Dermis blood vessel endothelial cell (primary cell): ENCODE results near the gene MIS18BP1. TPM values are rescaled to one million over a fixed set of nuclear protein-coding genes. Genes with fewer than 3 reads are reported as not detected.
"Not testable (repeated sequence)": the region's sequence is repeated elsewhere in the genome, so short reads cannot be mapped to it uniquely, and the experiment has no call there.

ENCODE experiments used
- DNase-seq: peaks from one replicate; pipeline ENCODE4 v3.0.0; 2010
- total RNA-seq: library from RNA; depleted of rRNA; stranded (reverse); fragments of >200 nt; gene quantifications from 2 replicates; pipeline ENCODE4 v1.2.3, GENCODE V29; 2014

MIS18BP1 gene
- total RNA-seq, result 42.9 and 65.5 TPM in 2 replicates

DNA sequence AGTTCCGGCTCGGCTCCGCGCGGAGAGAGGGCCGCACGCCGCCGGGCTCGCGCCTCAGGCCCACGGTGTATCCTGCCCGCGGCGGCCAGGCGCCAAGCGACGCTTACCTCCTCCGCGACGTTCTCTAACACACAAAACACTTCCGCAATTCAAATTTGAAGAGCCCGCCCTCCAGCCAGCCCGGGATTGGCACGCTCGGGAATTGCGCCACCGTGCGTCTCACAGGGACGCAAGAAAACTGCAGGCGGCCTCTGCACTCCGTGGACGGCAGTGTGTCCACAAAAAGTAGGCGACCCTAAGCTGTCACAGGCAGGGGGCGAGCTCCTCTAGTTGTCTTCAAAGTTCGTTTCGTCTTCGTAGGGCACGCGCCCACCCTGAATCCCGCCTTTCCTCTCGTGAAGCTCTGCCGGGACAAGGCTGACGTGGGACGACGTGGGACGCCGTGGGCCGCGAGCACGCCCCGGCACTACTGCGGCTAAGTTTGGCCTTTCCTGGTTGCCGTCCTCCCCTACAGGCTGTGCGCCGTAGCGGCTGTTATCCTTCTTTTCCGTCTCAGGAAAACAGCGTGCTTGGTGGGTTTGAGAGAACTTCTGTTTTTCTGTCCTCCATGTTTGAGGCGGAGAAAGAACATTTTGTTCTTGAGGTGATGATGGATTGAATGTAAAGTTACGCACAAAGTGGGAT, at the start of gene MIS18BP1:
Gene MIS18BP1, minus strand, starts transcription at position 133 of the 684 bp plus-strand sequence. CDS start 5,916 bp downstream, outside the sequence.
- DNase-seq, result peak; percentile 98

DNA sequence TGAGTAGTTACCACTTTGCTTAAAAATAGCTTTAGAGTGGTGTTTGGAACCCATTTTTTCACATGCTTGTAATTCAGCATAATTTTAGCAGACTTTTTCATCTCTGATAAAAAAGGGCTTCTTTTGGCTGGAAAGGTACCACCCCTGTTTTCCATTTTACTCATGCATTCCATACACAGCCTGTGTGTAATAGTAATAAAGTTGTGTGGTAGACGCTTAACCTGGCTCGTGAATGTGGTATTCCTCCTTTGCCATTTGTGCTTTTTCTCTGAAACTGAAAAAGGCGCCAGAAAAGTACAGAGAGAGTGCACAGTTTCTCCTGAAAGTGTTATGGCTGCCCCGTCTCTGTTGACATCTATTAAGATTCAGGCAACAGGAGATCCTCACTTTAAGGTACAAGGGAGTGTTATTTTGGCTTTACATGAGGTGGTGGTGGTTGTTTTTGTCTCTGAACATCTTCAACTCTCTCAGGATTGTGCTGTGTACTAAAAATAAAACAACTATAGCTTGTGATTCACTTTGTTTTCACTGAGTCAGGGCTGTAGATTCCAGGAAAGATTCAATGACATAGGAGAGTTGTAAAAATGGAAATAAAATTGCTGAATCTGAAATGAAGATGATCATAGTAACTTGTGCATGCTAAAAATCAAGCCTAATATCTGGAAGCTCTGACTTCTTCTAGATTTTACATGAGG, 45.6 kb upstream of the MIS18BP1 start:
- no peak for DNase-seq

DNA sequence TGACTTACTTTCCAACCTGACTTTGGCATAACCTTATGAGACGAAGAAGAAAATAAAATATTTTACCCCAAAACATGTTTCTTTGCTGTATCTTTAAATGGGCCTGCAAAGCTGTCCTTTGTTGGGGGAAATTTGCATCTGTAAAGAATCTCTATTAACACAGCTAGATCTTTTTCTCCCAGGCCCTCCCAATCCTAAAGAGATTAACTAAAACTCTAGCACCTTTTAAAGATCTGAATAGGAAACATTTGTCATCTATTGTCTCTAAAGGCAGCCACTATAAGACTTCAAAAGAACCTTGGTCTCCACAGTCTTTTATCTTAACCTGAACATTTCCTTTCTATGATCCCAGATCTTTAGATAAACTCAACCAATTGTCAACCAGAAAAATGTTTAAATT, 41.8 kb upstream of the MIS18BP1 start:
- not testable (repeated sequence) for DNase-seq

DNA sequence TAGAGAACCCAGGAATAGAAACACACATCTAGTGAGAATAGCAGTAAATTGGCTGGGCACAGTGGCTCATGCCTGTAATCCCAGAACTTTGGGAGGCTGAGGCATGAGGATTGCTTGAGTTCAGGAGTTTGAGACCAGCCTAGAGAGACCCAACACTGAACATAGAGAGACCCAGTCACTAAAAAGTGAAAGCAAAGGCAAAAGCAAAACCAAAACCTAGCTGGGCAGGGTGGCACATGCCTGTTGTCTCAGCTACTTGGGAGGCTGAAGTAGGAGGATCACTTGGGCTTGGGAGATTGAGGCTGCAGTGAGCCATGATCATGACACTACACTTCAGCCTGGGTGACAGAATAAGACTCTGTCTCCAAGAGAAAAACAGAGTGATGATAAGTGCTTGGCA, 37.5 kb upstream of the MIS18BP1 start:
- DNase-seq, result no peak

DNA sequence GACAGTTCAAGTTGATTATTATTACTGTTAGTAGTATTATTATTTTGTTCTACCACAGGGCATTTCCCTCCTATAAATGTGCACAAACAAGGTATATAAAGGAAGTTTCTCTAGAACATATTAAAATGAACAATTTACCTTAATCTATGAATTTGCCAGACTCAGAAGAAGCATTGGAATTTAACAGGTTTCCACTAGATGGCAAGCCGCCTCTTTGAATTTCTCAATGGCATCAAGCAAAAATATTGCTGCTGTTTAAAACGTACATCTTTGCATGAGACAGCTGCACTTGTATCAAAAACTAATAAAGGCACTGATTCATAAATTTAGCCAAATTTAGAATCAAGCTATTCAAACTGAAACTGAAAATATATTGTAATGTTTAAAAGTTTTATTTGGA, 34.6 kb upstream of the MIS18BP1 start:
- DNase-seq, result no peak

DNA sequence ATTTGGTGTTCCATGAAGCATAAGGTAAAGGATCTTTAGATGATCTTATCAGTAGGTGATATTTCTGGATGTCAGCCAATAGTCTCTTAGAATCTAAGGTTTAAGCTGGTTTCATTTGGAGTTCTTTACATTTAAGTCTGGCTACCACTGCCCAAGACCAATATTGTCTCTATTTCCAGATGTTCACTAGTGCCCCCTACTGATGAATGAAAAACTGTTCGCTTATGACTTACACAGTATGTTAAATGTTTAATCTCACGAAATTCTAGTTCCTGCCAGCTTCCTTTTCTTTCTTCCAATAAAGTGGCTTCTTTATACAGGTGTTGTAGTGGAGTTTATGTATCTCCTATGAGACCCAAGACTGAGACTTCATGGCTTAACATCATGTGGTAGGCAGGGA, 31.8 kb upstream of the MIS18BP1 start:
- DNase-seq, result no peak

DNA sequence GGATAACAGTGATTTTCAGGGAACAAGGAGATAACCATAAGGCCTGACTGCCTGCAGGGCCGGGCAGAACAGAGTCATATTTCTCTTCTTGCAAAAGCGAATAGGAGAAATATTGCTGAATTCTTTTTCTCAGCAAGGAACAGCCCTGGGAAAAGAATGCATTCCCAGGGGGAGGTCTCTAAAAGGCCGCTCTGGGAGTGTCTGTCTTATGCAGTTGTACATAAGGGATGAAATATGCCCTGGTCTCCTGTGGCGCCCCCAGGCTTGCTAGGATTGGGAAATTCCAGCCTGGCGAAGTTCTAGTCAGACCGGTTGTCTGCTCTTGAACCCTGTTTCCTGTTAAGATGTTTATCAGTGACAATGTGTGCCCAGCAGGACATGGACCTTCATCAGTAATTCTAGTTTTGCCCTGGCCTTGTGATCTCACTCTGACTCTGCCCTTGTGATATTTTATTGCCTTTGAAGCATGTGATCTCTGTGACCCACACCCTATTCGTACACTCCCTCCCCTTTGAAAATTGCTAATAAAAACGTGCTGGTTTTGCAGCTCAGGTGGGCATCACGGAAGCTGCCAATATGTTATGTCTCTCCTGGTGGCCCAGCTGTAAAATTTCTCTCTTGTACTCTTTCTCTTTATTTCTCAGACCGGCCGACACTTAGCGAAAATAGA, 28.9 kb upstream of the MIS18BP1 start:
- DNase-seq, result not testable (repeated sequence)

DNA sequence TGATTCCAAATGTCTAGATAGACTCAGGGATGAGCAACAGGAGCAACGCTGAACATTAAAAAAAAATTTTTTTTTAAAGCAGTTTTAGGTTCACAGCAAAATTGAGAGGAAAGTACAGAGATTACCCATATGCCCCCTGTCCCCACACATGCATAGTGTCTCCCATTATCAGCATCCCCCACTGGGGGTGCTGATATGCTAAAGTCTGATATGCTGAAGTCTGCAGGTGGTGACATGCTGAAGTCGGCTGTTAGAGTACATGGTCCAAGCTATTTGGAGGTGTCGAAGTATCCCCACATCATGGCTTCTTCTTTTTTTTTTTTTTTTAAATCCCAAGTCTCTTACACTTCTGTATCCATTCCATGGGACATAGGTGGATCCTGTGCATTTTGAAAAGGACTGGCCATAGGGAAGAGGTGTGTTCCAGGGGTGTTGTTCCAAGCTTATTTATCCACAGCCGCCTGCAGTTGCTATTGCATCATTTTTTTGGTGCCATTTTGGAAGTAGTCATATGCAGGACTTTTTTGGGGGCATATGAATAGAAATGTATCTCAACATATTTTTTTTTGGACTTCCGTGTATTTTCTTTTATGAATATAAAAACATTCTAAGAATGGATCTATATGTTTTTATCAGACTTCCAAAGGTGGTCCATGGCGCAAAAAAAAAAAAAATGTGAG, 19.0 kb upstream of the MIS18BP1 start:
- no peak for DNase-seq

DNA sequence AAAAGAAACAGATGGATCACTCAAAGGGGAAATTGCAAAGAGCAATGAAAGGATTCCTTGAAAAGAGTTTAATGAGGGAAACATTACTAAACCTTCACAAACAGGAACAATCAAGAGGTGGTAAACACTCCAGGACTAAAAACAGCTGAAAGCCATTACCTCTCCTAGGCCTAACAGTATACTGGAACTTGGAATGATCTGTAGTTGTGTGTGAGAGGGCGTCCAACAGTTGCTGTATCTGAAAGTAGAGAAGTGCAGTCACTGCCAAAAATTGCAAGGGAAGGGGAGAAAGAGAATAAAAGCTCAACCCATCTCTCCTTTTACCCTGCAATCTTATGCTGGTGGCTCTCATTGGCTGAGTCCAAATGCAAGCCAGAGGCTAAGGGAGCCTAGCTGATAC, 17.0 kb upstream of the MIS18BP1 start:
- DNase-seq, result no peak

DNA sequence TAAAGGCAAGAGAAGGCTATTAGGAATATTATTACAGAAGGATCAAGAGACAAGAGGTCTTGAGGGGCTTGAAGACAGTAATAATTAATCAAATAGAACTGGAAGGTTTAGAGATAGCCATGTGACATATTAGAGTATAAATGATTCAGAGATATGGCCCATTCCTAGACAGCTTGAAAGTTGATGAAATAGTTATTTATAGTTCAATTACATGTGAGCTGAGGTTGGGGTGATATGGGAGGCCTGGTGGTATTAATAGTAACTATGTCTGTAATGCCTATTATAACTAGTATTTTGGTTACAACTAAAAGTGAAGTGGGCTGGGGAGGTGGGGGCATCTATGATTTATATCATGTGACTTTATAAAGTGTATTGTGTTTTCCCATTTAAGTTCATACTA, 14.1 kb upstream of the MIS18BP1 start:
- DNase-seq, result no peak

DNA sequence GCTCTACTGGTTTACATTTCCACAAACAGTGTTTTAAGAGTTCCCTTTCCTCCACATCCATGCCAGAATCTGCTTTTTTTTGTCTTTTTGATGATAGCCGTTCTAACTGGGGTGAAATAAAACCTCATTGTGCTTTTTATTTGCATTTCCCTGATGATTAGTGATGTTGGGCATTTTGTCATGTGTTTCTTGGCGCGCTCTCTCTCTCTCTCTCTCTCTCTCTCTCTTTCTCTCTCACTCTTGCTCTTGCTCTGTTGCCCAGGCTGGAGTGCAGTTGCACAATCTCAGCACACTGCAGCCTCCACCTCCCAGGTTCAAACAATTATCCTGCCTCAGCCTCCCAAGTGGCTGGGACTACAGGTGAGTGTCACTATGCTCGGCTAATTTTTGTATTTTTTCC, 9.6 kb upstream of the MIS18BP1 start:
- DNase-seq, result no peak

DNA sequence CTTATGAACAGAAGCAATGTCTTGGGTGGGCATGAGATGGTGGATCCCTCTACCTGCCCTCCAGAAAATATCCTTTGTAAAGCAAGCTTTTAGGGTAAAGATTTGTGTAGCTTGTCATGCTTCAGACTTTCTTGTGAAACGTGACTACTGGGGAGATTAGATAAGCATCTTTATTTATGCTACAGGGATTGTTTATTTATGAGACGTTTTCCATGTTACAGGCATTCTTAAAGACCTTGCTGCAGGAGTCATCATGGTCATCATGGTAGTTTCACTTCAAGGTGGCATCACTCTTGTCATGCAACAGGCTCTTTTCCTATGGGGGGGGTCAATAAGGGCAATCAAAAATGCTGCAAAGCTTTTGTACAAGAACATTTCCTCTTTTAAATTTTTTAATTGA, 8.2 kb upstream of the MIS18BP1 start:
- DNase-seq, result no peak

DNA sequence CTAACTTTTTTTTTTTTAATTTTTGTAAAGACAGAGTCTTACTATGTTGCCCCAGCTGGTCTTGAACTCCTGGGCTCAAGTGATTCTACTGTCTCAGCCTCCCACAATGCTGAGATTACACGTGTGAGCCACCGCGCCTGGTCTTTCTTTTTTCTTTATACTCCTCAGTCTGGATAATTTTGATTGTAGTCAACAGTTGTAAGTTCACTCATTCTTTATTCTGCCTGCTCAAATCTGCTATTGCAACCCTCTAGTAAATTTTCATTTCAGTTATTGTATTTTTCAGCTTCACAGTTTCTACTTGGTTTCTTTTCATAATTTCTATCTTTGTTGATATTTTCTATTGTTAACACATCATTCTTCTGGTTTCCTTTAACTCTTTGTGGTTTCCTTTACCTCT, 5.8 kb upstream of the MIS18BP1 start:
- no peak for DNase-seq

DNA sequence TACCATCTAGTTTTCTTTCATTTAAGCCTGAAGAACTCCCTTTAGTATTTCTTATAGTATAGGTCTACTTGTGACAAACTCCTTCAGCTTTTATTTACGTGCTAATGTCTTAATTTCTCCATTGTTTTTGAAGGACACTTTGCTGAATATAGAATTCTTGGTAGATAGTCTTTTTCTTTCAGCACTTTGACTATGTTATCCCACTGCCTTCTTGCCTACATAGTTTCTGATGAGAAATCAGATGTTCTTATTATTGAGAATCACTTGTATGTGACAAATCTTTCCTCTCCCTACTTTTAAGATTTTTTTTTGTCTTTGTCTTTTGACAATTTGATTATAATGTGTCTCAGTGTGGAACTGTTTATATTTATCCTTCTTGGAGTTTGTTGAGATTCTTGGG, 5.1 kb upstream of the MIS18BP1 start:
- no peak for DNase-seq

DNA sequence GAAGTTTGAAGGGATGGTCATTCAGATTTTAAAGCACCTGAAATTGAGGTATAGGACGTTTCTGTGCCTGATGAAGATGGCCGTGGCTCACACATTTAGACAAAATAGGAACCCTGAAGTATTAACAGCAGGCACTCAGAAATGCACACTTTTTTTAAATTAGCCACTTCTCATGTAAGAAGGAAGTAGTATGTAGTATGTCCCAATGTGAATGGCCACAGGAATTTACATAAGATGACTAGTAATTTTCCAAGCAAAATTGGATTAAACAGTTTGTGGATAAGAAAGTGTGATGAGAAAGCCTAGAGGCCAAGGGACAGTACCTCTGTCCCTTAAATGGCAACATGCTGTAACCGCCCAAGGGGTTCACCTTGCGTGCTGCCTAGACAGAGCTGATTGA, 1.8 kb upstream of the MIS18BP1 start:
- DNase-seq, result no peak

DNA sequence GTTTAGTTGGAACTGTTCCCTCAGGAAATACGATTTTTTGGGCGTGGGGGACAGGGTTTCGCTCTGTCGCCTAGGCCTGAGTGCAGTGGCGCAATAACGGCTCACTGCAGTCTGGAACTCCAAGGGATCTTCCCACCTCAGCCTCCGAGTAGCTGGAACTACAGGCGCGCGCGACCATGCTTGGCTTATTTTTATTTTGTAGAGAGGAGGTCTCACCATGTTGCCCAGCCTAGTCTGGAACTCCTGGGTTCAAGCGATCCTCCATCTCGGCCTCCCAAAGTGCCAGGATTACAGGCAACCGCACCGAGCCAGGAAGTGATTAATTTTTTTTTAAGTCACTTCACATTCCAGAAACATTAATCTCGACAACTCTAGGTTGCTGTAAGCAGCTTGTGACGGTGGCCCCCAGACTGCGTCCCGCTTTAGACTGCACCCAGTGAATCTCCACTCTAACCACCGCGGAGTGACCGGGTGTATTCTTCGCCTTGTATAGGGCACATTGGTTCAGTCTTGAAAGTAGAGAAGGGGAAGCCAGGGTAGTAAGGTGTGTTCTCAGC, 830 bp upstream of the MIS18BP1 start:
- DNase-seq, result peak; percentile 64

DNA sequence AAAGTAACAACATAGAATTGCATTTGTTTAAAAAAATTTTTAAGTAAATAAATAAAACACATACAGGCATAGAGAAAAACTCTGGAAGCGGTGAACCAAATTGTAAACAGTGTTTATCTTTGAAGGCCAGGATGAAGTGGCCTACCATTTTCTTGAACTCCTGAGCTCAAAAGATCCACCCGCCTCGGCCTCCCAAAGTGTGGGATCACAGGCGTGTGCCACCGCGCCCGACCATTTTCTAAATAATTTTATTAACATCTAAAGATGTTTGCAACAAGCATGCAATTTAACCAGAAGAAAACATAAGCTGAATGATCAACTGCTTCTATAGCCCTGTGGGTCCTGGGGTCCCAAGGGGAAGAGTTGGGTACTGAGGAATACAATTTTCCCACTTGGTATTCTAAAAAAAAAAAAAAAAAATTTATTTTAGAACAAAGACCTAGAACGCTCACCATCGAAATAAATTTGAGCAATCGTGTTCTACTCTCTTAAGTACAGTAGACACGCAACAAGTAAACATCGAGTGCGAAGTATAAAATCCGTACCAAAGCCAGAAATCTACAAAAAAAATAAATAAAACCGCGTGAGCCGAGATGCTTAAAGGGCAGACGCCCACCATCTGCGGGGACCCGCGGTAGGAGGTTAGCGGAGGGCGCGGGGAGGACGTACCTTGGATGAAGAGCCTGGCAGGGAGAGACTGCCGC, 484 bp downstream of the MIS18BP1 start:
- DNase-seq, result peak; percentile 49

DNA sequence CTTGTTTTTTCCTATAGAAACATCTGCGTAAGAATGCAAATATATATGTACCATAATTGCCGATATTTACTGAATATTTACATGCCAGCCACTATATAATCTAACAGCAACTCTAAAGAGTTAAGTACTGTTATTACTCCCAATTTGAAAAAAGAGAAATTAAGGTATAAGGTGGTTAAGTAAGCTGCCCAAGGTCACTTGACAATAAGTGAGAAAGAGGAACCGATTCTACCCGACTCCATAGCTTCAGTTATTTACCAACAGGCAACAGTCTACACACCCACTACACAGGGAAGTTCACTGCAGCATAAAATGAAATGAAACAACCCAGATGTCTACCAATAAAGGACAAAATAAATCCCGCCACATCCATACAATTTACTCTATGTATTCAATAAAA, 1.1 kb downstream of the MIS18BP1 start:
- DNase-seq, result peak; percentile 47

DNA sequence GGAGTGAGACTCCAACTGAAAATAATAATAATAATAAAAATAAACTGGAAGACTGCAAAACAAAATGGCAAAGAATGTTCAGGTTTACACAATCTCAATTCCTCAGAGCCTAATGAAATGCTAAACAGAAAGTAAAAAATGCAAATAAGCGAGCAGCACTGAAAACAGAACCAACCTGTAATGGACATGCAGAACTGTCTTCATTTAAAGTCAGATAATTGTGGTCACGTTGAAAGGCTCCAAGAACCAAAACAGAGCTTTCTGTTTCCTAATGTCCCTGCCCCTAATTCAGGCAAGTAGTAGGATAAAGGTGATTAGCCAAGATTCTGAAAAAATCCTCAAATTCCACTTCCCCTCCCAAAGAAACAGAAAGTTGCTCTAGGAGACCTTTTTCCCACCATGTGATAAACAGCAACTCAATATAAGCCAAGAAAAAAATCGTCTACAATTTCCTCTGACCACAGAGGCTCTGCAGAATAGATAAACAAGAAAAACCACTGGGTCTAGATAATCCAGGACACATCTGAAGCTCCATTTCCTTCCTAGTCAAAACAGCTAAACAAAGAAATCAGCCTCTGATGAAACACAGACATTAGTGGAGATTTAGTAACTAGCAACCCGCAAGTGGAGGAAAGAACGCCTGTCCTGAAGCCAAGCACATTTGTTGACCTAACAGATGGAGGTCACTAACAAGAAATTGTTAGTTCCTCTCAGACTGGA, 3.0 kb downstream of the MIS18BP1 start:
- peak; percentile 64 for DNase-seq

DNA sequence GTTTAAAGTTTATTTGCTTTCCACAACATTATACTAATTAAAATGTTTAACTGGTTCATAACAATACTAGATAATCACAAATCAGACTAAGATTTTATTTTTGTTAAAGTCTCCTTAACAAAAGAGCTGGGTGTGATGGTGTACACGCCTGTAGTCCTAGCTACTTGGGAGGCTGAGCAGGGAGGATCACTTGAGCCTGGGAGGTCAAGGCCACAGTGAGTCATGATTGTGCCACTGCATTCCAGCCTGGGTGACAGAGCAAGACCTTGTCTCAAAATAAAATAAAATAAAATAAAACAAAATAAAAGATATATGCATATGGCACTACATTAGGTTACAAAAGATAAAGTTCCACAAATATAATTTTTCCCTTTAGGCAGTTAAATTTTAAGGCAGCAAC, 5.6 kb downstream of the MIS18BP1 start:
- DNase-seq, result no peak

DNA sequence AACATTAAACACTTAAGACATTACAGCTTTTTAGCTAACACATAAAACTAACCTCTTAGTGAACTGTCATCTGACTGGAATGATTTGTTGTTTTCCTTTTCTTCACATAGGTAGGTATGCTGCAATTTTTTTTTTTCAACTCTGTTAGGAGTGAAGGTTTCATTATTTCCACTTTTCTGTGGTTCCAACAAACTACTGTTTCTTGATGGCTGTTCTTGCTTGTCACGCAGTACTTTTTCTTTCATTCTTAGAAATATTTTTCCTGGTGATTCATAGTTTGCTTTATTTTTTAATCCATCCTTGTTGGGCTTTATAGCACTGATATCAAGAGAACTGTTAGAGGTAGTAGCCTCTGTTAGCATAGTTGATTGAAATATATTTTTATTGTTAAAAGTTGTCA, 6.3 kb downstream of the MIS18BP1 start:
- DNase-seq, result no peak

DNA sequence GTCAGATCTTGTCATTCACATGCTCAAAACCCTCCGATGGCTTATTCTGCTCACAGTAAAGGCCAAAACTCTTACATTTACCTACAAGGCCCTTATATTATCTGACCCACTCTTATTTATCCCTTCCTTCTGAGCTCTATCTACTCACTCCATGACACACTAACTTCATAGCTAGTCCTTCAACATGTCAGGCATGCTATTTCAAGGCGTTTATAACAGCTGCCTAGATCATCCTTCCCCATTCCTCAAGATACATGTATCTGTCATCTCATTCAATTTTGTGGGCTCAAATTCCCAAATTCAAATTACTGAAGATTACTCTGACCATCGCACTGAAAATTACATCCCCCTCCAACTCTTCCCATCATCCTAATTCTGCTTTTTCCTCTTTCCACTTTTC, 6.9 kb downstream of the MIS18BP1 start:
- DNase-seq, result no peak
